Measurements from ENCODE around the gene ERO1A. TPM values are rescaled to one million over a fixed set of nuclear protein-coding genes. Genes with fewer than 3 reads are reported as not detected.

The ERO1A gene
- polyA plus RNA-seq, 1 donor (not counting 4 experiments of a cell fraction or from before 2014, with no cell fraction given): 131 TPM

DNA sequence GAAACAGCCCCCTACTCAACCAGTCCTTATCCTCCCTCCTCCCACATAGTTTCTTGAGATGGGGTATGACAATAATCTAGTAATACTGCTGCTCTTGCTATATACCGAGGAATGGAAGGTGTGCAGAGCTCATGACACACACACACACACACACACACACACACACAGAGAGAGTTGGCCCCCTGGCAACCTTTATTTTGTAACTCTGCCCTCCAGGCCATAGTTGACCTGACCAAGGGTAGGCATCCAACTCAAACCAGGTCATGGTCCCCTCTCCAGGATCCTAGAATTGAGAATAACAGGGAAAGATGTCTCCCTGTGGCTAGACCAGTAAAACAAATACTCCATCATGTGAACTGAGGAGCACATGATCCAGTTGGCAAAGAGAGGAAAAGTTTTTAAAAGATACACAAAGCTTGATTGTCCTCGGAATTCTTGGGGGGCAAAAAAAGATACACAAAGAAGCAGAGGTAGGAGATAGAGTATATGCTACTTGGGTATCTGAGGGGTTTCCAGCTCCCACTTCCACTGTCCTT lies 11.3 kb downstream of the ERO1A start:
- Histone ChIP-seq H3K4me3 (ENCODE audit: control insufficient read depth in 2 of 3, extremely low read depth in 1 of 3, insufficient read depth in 2 of 3, low read depth in 1 of 3, low read length in 3 of 3) (no peak overlapping the region), H3K36me3 (ENCODE audit: control insufficient read depth in 2 of 2, extremely low read depth in 1 of 2, insufficient read depth in 2 of 2, low read length in 2 of 2) (peaks cover 3 to 4% of the 10 kb centered on the region in 2 experiments), H4K20me1 (ENCODE audit: control insufficient read depth, extremely low read depth, insufficient read depth, low read length) (peaks cover 18% of the 10 kb centered on the region), H3K9ac (ENCODE audit: control insufficient read depth, extremely low read depth, insufficient read depth, low read length) (no peak overlapping the region), H3K9me3 (ENCODE audit: control insufficient read depth, low read depth, low read length) (no peaks in the 10 kb centered on the region), H3K9me1 (ENCODE audit: control insufficient read depth, extremely low read depth, insufficient read depth, low read length) (no peaks in the 10 kb centered on the region), H3K4me1 (ENCODE audit: control insufficient read depth, extremely low read depth, insufficient read depth, low read length) (no peaks in the 10 kb centered on the region), H2AFZ (ENCODE audit: control insufficient read depth, low read length) (no peak overlapping the region), H3K79me2 (ENCODE audit: control insufficient read depth, insufficient read depth, low read length) (peaks cover 76% of the 10 kb centered on the region), H3K27me3 (ENCODE audit: control insufficient read depth, extremely low read depth, insufficient read depth, low read length) (no peaks in the 10 kb centered on the region), H3K4me2 (ENCODE audit: control insufficient read depth, extremely low read depth, insufficient read depth, low read depth, low read length) (no peak overlapping the region), H3K27ac (ENCODE audit: control insufficient read depth, insufficient read depth, low read length) (no peak overlapping the region)
- FAIRE-seq (no peak), DNase-seq (ENCODE audit: low read depth, low spot score) (no peak)
- TF ChIP-seq, protein P1, sequence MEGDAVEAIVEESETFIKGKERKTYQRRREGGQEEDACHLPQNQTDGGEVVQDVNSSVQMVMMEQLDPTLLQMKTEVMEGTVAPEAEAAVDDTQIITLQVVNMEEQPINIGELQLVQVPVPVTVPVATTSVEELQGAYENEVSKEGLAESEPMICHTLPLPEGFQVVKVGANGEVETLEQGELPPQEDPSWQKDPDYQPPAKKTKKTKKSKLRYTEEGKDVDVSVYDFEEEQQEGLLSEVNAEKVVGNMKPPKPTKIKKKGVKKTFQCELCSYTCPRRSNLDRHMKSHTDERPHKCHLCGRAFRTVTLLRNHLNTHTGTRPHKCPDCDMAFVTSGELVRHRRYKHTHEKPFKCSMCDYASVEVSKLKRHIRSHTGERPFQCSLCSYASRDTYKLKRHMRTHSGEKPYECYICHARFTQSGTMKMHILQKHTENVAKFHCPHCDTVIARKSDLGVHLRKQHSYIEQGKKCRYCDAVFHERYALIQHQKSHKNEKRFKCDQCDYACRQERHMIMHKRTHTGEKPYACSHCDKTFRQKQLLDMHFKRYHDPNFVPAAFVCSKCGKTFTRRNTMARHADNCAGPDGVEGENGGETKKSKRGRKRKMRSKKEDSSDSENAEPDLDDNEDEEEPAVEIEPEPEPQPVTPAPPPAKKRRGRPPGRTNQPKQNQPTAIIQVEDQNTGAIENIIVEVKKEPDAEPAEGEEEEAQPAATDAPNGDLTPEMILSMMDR (optimal IDR thresholded peaks at IDR 0.05 in 1 of 3, IDR thresholded peaks at IDR 0.05 in 1 of 3, conservative IDR thresholded peaks at IDR 0.05 in 1 of 3; ENCODE audit: extremely low read depth in 1 of 3, insufficient read depth in 2 of 3, low read length in 3 of 3): no peak
- TF ChIP-seq EZH2 (IDR thresholded peaks at IDR 0.05; ENCODE audit: low read length): no peak
- dilution Hi-C loops (cut with MboI; ENCODE audit: extremely low pct_ligation_motif_present, low sequenced_read_pairs): no loop called here

DNA sequence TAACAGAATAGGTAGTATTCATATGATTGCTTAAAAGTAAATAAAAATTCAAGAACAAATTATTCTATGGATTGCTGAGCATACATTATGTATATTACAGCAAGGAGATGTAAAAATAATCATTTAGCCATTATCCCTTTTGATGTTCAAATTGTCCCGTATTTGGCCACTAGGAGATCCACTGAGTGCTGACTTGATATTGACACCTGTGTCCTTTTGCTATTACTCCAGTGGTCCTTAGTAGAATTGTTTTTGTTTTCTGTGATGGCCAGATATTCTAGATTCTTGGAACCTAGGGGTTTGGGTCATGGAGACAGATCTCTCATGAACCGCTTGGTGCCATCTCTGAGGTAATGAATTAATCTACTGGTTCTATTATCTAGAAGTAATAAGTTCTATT lies 16.8 kb downstream of the ERO1A start:
- Histone ChIP-seq H2AFZ (ENCODE audit: control insufficient read depth, low read length) (no peak overlapping the region), H3K27me3 (ENCODE audit: control insufficient read depth, extremely low read depth, insufficient read depth, low read length) (no peaks in the 10 kb centered on the region), H3K4me3 (ENCODE audit: control insufficient read depth in 2 of 3, extremely low read depth in 1 of 3, insufficient read depth in 2 of 3, low read depth in 1 of 3, low read length in 3 of 3) (no peak overlapping the region), H3K4me2 (ENCODE audit: control insufficient read depth, extremely low read depth, insufficient read depth, low read depth, low read length) (no peak overlapping the region), H3K9ac (ENCODE audit: control insufficient read depth, extremely low read depth, insufficient read depth, low read length) (no peak overlapping the region), H3K79me2 (ENCODE audit: control insufficient read depth, insufficient read depth, low read length) (peaks cover 27% of the 10 kb centered on the region), H3K9me3 (ENCODE audit: control insufficient read depth, low read depth, low read length) (no peaks in the 10 kb centered on the region), H3K9me1 (ENCODE audit: control insufficient read depth, extremely low read depth, insufficient read depth, low read length) (no peaks in the 10 kb centered on the region), H3K36me3 (ENCODE audit: control insufficient read depth in 2 of 2, extremely low read depth in 1 of 2, insufficient read depth in 2 of 2, low read length in 2 of 2) (peaks cover 16% of the 10 kb centered on the region in 2 experiments), H3K27ac (ENCODE audit: control insufficient read depth, insufficient read depth, low read length) (no peak overlapping the region), H3K4me1 (ENCODE audit: control insufficient read depth, extremely low read depth, insufficient read depth, low read length) (no peaks in the 10 kb centered on the region), H4K20me1 (ENCODE audit: control insufficient read depth, extremely low read depth, insufficient read depth, low read length) (no peaks in the 10 kb centered on the region)
- no peak for TF ChIP-seq EZH2 (IDR thresholded peaks at IDR 0.05; ENCODE audit: low read length)
- TF ChIP-seq, protein P1 (optimal IDR thresholded peaks at IDR 0.05 in 1 of 3, IDR thresholded peaks at IDR 0.05 in 1 of 3, conservative IDR thresholded peaks at IDR 0.05 in 1 of 3; ENCODE audit: extremely low read depth in 1 of 3, insufficient read depth in 2 of 3, low read length in 3 of 3): peak in 2 of 3 experiments; percentile 34 to 53
- DNase-seq (ENCODE audit: low read depth, low spot score) (no peak), FAIRE-seq (no peak)
- dilution Hi-C loops (cut with MboI; ENCODE audit: extremely low pct_ligation_motif_present, low sequenced_read_pairs): no loop called here
